HG03196 (cell line): ENCODE measurements around the gene PLB1.
"Not testable (repeated sequence)": the region's sequence is repeated elsewhere in the genome, so short reads cannot be mapped to it uniquely, and the experiment has no call there.

Source experiments
- ATAC-seq: cut with Tn5 transposase; IDR thresholded peaks from one replicate; pipeline ENCODE4 v1.9.1; 2021; ENCODE audit not compliant: unreplicated experiment

Gene PLB1

GRCh38 chr2:28463893-28464292 is 32.0 kb upstream of the PLB1 start:
- ATAC-seq = no peak

- ATAC-seq = no peak
These were observed 30.5 kb upstream of the PLB1 start for GRCh38 chr2:28465148-28465885.

- ATAC-seq = no peak
These were observed 26.6 kb upstream of the PLB1 start for GRCh38 chr2:28469304-28469703.

- no peak for ATAC-seq
These were observed 25.8 kb upstream of the PLB1 start for GRCh38 chr2:28469947-28470535.

- ATAC-seq = no peak
These were observed 25.1 kb upstream of the PLB1 start for GRCh38 chr2:28470759-28471158.

- no peak for ATAC-seq
These were observed 24.6 kb upstream of the PLB1 start for GRCh38 chr2:28471214-28471613.

GRCh38 chr2:28471701-28472236 is 24.1 kb upstream of the PLB1 start:
- no peak for ATAC-seq

GRCh38 chr2:28472641-28473040 is 23.2 kb upstream of the PLB1 start:
- ATAC-seq = not testable (repeated sequence)

GRCh38 chr2:28475088-28475595 is 20.7 kb upstream of the PLB1 start:
- no peak for ATAC-seq

GRCh38 chr2:28477087-28477486 is 18.8 kb upstream of the PLB1 start:
- no peak for ATAC-seq

GRCh38 chr2:28477645-28478044 is 18.2 kb upstream of the PLB1 start:
- no peak for ATAC-seq

GRCh38 chr2:28480403-28481049 is 15.3 kb upstream of the PLB1 start:
- no peak for ATAC-seq

GRCh38 chr2:28481905-28482304 is 14.0 kb upstream of the PLB1 start:
- no peak for ATAC-seq

GRCh38 chr2:28484835-28485234 is 11.0 kb upstream of the PLB1 start:
- no peak for ATAC-seq

GRCh38 chr2:28486526-28486925 is 9.3 kb upstream of the PLB1 start:
- ATAC-seq = no peak

GRCh38 chr2:28487258-28487657 is 8.6 kb upstream of the PLB1 start:
- no peak for ATAC-seq

GRCh38 chr2:28488083-28488830 is 7.6 kb upstream of the PLB1 start:
- ATAC-seq = no peak

GRCh38 chr2:28488858-28489575 is 6.8 kb upstream of the PLB1 start:
- ATAC-seq = no peak

GRCh38 chr2:28490558-28490957 is 5.3 kb upstream of the PLB1 start:
- ATAC-seq = no peak

- ATAC-seq = no peak
These were observed 3.6 kb upstream of the PLB1 start for GRCh38 chr2:28492282-28492681.

GRCh38 chr2:28493636-28494035 is 2.2 kb upstream of the PLB1 start:
- no peak for ATAC-seq
